ENCODE results near the gene CSNK1D.

- TF ChIP-seq CTCF (IDR thresholded peaks at IDR 0.05; ENCODE audit: poor library complexity, severe bottlenecking): no peak
- TF ChIP-seq EZH2 (IDR thresholded peaks at IDR 0.05; ENCODE audit: borderline replicate concordance, insufficient read depth, low read length, poor library complexity, severe bottlenecking): no peak
- no peak for TF ChIP-seq POLR2AphosphoS5 (IDR thresholded peaks at IDR 0.05)
- TF ChIP-seq SMC3 (conservative IDR thresholded peaks at IDR 0.05; ENCODE audit: poor library complexity): no peak
- TF ChIP-seq REST (IDR thresholded peaks at IDR 0.05; ENCODE audit: borderline replicate concordance): no peak
- TF ChIP-seq EP300 (conservative IDR thresholded peaks at IDR 0.05; ENCODE audit: poor library complexity, severe bottlenecking): no peak
- no peak for TF ChIP-seq TAF1 (IDR thresholded peaks at IDR 0.05; ENCODE audit: low read depth)
- no peak for TF ChIP-seq MXI1 (conservative IDR thresholded peaks at IDR 0.05; ENCODE audit: poor library complexity, severe bottlenecking)
Measured at GRCh38 chr17:82234211-82235055, 39.1 kb downstream of the CSNK1D start.

Measured in neural cell (in vitro differentiated cells).